B cell (primary cell): Measurements from ENCODE around the gene MAP4K2.

Experiments
- CTCF ChIP-seq: fragments of 200-600 bp; IDR thresholded peaks from one replicate; pipeline ENCODE4 v1.8.0; 2022; ENCODE audit warnings: antibody characterized with exemption, mild to moderate bottlenecking
- EZH2 ChIP-seq: IDR thresholded peaks from 2 replicates; pipeline ENCODE4 v1.6.1; 2012; ENCODE audit warnings: borderline replicate concordance, low read depth, mild to moderate bottlenecking, moderate library complexity, low read length; ENCODE audit not compliant: insufficient read depth, poor library complexity, severe bottlenecking

DNA sequence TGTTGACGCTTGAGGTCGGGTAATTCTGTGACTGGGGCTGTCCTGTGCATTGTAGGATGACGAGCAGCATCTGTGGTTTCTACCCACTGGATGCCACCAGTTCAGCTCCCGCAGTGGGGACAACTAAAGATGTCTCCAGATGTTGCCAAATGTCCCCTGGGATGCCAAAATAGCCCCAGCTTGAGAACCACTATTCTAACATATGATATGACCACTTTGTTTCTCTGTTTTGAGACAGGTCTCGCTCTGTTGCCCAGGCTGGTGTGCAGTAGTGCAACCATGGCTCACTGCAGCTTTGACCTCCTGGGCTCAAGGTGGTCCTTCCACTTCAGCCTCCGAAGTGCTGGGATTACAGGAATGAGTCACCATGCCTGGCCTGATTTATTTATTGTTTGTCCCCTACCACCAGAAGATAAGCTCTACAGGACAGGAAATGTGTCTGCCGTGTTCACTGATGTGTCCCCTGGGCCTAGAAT is 11.7 kb upstream of the MAP4K2 start:
- TF ChIP-seq CTCF (no peak), EZH2 (no peak)
